ENCODE results near the gene C2CD4D. TPM values are rescaled to one million over a fixed set of nuclear protein-coding genes. Genes with fewer than 3 reads are reported as not detected.
A peak's percentile ranks its signal among the peaks of the same experiment; 100 is the strongest.

C2CD4D gene
- total RNA-seq, 1 donor from 2014 or later, result not detected

GRCh38 chr1:151807766-151808165, 31.9 kb downstream of the C2CD4D start:
- peaks cover 13% of the 10 kb centered on the region for H3K27me3 ChIP-seq (ENCODE audit: control insufficient read depth, insufficient read depth, low read length)
- FAIRE-seq (peak; percentile 85), DNase-seq (ENCODE audit: low read depth) (no peak)

GRCh38 chr1:151807131-151807530, 32.5 kb downstream of the C2CD4D start:
- FAIRE-seq (no peak), DNase-seq (ENCODE audit: low read depth) (no peak)
- no peaks in the 10 kb centered on the region for H3K36me3 ChIP-seq (ENCODE audit: control insufficient read depth, insufficient read depth, low read length)
- TF ChIP-seq CTCF (IDR thresholded peaks at IDR 0.05; ENCODE audit: insufficient read depth, low read length, severe bottlenecking), result no peak
- H3K4me3 ChIP-seq (ENCODE audit: low read depth, low read length), result no peak overlapping the region
- peaks cover 13% of the 10 kb centered on the region for H3K27me3 ChIP-seq (ENCODE audit: control insufficient read depth, insufficient read depth, low read length)

More at GRCh38 chr1:151807766-151808165, 31.9 kb downstream of the C2CD4D start:
- Histone ChIP-seq H3K4me3 (ENCODE audit: low read depth, low read length) (no peak overlapping the region), H3K36me3 (ENCODE audit: control insufficient read depth, insufficient read depth, low read length) (no peaks in the 10 kb centered on the region)
- TF ChIP-seq CTCF (IDR thresholded peaks at IDR 0.05; ENCODE audit: insufficient read depth, low read length, severe bottlenecking), result no peak

DNA sequence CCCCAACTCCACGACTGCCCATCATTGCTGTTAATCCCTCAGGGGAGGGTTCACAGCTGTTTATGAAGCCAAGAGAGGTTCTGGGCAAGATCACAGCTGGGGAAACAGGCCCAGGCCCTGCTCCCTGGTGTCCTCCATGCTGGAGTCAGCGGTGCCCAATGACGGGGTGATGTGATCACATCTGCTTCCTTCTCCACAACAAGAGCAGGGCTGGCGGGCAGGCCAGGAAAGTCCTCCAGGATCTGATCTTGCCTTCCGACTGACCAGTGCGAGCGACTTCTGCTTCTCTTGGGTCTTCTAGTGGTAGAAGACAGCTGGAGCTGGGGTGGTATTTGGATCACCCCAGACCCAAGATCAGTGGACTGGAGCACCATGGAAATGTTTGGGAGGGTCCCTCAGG, 33.5 kb downstream of the C2CD4D start:
- peaks cover 13% of the 10 kb centered on the region for H3K27me3 ChIP-seq (ENCODE audit: control insufficient read depth, insufficient read depth, low read length)
- FAIRE-seq (no peak), DNase-seq (ENCODE audit: low read depth) (no peak)
- no peaks in the 10 kb centered on the region for H3K36me3 ChIP-seq (ENCODE audit: control insufficient read depth, insufficient read depth, low read length)
- no peak for TF ChIP-seq CTCF (IDR thresholded peaks at IDR 0.05; ENCODE audit: insufficient read depth, low read length, severe bottlenecking)
- H3K4me3 ChIP-seq (ENCODE audit: low read depth, low read length), result no peak overlapping the region

DNA sequence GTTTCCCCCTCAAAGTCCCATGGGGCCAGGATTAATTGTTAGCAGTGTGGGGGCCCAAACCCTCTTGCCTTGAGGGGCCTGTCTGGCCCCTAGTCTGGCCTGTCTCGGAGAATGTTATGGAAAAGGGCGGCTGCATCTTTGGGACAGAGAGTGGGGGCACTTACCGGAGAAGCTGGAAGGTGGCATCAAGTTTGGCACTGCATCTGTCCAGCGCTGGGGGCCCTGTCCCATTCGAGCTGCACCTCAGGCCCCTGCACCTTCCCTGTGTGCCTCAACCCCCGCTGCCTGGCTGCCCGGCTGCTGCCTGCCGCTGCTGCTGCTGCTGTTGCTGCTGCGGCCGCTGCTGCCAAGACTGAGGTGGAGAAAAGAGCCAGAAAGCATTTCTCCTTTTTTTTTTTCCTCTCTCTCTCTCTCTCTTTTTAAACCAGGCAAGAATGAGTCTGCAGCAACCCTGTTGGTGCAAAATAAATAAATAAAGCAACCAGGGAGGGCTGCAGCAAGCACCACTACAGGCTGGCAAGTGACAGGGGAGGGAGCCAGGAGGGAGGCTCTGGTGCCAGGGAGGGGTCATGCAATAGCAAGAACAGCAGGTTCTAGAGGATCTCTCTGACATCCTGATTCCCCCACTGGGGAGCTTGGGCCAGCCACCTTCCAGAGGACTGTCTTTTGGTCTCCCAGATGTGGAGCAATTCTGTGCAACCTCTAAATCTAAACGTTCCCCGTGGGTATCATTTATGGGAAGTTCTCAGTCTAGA, 34.4 kb downstream of the C2CD4D start, which contains the start of gene LINGO4:
LINGO4 (minus strand) TSS at position 354 of the 755 bp plus-strand sequence. CDS start 2,715 bp downstream, outside the sequence.
- no peak for FAIRE-seq
- H3K27me3 ChIP-seq (ENCODE audit: control insufficient read depth, insufficient read depth, low read length), result peaks cover 13% of the 10 kb centered on the region

GRCh38 chr1:151803915-151804314, 35.7 kb downstream of the C2CD4D start:
- no peak for DNase-seq (ENCODE audit: low read depth)
- H3K27me3 ChIP-seq (ENCODE audit: control insufficient read depth, insufficient read depth, low read length), result peaks cover 17% of the 10 kb centered on the region
- no peak for TF ChIP-seq CTCF (IDR thresholded peaks at IDR 0.05; ENCODE audit: insufficient read depth, low read length, severe bottlenecking)
- H3K4me3 ChIP-seq (ENCODE audit: low read depth, low read length), result no peak overlapping the region
- no peaks in the 10 kb centered on the region for H3K36me3 ChIP-seq (ENCODE audit: control insufficient read depth, insufficient read depth, low read length)
- FAIRE-seq, result no peak

More for the DNA sequence above, 34.4 kb downstream of the C2CD4D start, which contains the start of gene LINGO4:
- DNase-seq (ENCODE audit: low read depth), result no peak
- no peak for TF ChIP-seq CTCF (IDR thresholded peaks at IDR 0.05; ENCODE audit: insufficient read depth, low read length, severe bottlenecking)
- Histone ChIP-seq H3K36me3 (ENCODE audit: control insufficient read depth, insufficient read depth, low read length) (no peaks in the 10 kb centered on the region), H3K4me3 (ENCODE audit: low read depth, low read length) (no peak within 1 kb of the TSS)

Data from bronchial epithelial cell (primary cell).